Measurements from ENCODE around the gene ENTHD1.
A peak's percentile ranks its signal among the peaks of the same experiment; 100 is the strongest.

Gene ENTHD1

GRCh38 chr22:39733191-39733590, 160.4 kb downstream of the ENTHD1 start:
- DNase-seq (ENCODE audit: low read depth): no peak

DNA sequence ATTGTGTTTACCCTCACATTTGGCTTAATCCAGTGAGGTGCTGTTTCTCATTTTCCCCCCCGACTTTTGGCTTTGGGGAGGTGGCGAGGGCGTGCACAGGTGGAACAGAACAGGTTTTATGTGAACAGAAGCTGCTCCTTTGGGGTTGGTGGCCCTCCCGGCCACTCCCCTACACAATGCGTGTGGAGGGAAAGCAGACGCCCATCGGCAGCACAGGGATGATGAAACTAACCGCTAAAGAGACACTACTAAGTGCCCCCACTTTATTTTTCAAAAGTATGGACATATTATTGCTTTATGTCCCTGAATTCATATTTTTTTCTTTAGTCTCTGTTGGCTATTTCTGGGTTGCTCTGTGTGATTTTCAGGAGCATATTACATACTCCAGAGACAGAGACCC, 160.9 kb downstream of the ENTHD1 start:
- DNase-seq (ENCODE audit: low read depth): no peak

DNA sequence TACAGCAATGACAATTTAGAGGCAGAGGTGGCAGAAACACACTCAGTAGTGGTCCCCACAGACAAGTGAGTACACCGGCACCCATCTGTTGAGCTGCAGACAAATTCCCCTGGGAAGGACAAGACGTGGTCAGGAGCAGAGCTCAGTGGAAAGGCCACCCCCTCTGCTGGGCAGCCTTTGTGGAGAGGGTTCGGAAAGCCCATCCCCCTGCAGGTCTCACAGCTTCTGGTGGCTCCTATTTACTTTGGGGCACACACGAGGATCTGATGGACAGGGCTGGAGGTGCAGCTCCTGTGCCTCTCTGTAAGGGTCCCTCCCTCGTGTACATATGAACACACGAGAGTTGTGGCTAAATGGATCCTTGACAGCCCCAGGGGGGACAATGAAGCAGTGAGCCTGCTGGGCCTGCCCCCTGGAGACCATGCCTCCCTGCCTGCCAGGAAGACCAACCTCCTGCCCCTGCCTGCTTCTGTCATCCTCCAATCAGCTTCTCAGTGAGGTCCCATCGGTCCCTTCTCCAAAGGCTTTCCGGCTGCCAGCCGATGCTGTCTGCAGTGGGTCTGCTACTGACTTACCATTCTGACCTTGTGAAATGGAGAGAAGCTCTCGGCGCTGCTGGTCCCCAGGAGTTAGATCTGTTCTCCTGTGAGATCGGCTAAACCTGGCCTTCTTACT, 161.5 kb downstream of the ENTHD1 start:
- DNase-seq (ENCODE audit: low read depth): no peak

DNA sequence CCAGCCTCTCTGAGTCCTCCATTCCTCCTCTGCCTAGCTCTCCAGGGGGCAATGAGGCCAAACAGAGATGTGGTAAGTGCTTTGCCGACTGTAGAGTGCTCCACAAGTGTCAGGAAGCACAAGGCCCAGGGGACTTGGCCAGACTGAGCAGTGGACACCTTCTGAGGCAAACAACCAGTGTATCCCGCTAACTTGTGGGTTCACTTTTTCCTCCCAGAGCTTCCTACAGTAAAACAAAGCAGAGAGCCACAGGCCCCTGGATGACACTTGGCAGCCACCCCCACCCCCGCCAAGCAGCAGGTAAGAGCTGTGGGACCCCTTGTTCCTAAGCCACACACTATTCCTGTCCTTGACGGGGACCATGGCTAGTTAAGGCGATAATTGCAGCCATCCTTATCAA, 162.1 kb downstream of the ENTHD1 start:
- DNase-seq (ENCODE audit: low read depth): no peak

DNA sequence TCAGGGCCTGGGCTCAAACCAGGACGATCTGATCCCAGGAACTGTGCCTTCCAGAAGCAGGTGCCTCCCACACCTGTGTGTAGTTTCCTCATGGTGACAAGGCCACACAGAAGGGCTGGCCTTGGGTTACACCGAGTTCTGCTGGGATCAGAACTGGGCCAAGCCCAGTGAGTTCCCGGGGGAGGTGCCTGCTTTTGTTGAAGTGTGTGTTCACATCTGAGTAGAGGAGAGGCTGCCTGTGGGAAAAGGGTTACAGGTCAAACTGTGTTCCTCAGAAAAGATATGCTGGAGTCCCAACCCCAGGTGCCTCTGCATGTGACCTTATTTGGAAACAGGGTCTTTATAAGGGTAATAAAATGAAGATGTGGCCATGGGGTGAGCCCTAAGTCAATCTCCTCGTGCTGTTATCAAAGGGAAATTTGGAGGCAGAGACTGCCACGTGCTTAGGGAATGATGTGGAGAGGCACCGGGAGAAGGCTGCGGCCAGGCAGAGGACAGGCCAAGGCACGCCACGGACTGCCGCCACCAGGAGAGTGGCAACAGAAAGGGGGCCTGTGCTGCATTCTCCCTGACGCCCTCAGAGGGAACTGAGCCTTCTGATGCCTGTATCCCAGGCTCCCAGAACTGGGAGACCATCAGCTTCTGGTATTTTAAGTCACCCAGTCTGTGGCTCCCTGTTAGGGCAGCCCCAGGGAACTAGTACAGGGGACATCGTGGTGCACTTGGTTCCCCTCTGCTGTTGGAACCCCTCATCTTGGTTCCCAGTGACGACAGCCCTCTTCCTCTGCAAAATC, 164.2 kb downstream of the ENTHD1 start:
- DNase-seq (ENCODE audit: low read depth): no peak

- no peak for DNase-seq (ENCODE audit: low read depth)
Measured at GRCh38 chr22:39728236-39728860, 165.2 kb downstream of the ENTHD1 start.

- DNase-seq (ENCODE audit: low read depth): peak; percentile 25
Measured at GRCh38 chr22:39727541-39727940, 166.0 kb downstream of the ENTHD1 start.

DNA sequence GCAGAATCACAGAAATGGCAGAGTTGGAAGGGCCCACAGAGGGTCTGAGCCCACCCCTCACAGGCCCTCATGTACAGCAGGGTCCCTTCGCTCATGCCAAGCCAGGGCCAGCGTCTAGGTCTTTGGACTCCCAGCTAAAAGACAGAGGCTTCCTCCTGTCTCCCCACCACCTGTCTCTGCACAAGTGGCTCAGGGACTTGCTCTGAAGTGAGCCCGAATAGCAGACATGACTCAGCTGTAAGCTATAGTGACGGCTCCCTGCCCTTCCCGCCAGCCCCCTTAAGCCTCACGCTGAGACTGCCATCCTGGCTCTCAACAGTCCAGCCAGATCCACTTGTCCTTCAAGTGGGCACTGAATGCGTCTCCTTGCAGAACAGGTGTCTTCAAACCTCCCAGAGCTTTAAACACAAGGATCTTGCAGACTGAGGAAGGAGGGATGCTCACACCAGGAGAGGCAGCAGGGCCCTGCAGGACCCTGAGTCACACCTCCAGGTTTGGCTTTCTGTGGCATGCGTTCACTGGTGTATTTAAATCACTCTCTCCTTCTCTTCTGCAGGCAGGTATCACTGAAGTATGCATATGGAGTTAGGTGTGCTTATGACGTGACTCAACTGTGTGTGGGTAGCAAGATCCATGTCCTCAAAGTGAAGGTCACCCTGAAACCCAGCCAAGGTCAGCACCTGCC, 168.1 kb downstream of the ENTHD1 start:
- no peak for DNase-seq (ENCODE audit: low read depth)

- DNase-seq (ENCODE audit: low read depth): no peak
Measured at GRCh38 chr22:39724857-39725256, 168.7 kb downstream of the ENTHD1 start.

DNA sequence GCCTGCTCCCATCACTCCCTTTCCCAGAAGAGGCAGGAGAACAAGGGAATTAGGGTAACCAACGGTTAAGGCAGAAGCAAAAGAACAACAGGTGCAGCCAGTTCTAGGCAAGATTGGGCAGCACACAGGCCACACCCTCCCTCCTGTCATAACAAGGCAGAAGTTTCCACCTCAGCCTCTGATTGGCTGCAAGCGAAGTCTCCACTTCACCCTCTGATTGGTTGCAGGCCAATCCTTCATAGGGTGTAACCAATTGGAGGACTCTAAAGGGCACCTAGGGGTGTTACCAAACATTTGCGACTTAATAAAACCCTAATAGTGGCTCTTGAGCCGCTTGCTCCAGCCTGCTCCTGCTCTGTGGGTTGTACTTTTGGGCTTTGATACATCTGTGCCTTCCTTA, 169.2 kb downstream of the ENTHD1 start:
- peak; percentile 6 for DNase-seq (ENCODE audit: low read depth)

- peak; percentile 39 for DNase-seq (ENCODE audit: low read depth)
Measured at GRCh38 chr22:39723899-39724351, 169.6 kb downstream of the ENTHD1 start.

GRCh38 chr22:39723463-39723862, 170.1 kb downstream of the ENTHD1 start:
- DNase-seq (ENCODE audit: low read depth): no peak

- DNase-seq (ENCODE audit: low read depth): no peak
Measured at GRCh38 chr22:39722501-39722900, 171.1 kb downstream of the ENTHD1 start.

DNA sequence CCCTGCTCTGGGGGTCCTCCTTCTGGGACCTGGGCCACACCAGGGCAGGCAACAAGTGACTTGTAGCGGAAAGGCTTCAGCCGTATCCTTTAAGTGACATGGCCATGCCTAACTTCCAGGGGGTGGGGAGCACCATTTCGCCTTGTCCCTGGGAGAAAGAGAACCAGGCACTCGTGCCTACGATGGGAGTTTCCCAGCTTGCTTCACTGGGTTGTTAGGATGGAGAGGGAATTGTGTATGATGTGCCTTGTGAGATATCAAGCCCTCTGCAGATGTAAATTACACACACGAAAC, 171.6 kb downstream of the ENTHD1 start:
- DNase-seq (ENCODE audit: low read depth): no peak

GRCh38 chr22:39721206-39722031, 172.1 kb downstream of the ENTHD1 start:
- DNase-seq (ENCODE audit: low read depth): no peak

DNA sequence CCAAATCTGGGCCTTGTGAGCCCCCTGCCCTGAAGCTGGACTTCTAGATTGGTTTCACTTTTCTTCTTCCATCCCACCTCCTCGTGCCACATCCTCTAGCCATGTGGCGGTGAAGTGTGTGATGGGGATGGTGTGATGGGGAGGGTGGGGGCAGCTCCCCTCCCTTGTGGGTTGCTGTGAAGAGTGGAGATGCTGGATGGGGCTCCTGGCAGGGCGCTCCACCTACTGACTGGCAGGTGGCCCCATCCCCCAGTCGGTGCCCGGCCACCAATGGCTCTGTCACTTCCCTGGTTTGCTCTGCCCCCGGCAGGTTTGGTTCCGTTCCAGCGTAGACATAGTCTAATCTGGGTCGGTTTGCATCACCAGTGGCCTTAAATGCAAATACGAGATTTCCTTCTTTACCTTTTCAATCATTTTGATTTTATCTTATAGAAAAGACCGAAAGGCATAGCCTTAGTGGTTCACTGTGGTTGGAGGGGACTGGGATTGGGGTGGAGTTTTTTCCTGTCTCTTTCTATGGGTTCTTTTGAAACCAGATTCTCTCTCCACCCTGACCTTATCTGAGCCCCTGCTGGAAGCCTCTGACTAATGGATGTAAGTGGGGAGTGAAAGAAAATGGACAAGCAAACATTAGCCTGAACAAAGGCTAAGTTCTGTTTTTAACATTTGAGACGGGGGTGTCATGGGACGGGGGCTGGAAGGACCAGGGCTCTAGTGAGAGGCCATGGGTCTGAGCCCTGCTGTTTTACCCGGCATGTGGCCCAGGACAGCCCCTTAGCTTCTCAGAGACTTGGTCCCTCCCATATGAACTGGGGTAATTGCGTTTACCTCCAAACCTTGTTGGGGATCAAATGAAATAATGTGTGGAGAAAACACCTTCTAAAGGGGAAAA, 173.8 kb downstream of the ENTHD1 start:
- no peak for DNase-seq (ENCODE audit: low read depth)

DNA sequence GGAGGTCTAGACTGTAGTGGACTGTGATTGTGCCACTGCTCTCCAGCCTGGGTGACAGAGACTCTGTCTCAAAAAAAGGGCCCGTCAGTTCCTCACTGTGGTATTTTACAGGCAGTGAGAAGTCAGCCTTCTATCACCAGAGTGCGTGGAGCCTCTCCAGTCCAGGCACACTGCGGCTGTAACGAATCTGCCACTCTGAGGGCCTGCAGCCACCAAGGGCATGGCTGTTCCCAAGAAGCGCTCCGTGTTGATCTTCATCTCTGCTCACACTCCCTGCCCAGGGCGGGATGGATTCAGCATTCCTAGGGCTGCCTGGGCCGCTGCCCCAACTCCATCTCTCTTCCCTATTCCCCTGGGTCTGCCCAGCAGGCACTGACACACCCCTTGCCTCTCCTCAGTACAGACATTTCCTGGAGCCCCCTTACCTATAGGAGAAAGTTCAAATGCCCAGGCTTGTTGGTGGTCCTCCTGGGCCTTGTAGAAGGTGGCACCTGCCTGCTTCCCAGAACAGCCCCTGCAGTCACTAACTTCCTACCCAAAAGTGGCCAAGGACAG, 174.6 kb downstream of the ENTHD1 start:
- no peak for DNase-seq (ENCODE audit: low read depth)

DNA sequence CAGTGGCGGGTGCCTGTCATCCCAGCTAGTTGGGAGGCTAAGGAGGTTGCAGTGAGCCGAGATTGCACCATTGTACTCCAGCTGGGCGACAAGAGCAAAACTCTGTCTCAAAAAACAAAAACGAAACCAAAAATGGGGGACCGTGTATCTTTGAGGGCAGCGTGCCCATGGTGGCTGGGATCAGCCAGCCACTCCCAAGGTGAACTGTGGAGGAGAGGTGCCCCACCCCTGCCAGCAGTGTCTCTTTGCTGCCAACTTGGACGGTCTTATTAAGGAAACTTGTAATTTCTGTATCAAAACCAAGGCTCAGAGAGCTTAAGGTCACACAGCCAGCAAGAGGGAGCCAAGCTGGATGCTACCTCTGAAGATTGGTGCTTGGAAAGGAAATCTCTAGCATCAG, 175.4 kb downstream of the ENTHD1 start:
- DNase-seq (ENCODE audit: low read depth): no peak

DNA sequence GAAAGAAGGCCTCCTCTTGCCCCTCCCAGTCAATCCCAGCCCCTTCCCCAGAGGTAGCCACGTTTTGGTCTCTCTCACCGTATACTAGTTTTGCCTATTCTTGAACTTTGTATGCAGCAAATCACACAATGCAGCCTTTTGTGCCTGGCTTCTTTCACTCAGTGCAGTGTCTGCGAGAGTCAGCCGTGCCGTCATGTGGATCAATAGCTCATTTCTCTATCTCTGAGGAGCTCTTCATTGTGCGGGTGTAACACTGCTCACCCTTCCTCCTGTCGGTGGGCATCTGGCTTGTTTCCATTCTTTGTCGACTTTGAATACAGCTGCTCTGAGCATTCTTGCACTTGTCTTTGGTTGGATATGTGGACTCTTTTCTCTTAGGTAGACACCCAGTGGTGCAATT, 176.5 kb downstream of the ENTHD1 start:
- no peak for DNase-seq (ENCODE audit: low read depth)

DNA sequence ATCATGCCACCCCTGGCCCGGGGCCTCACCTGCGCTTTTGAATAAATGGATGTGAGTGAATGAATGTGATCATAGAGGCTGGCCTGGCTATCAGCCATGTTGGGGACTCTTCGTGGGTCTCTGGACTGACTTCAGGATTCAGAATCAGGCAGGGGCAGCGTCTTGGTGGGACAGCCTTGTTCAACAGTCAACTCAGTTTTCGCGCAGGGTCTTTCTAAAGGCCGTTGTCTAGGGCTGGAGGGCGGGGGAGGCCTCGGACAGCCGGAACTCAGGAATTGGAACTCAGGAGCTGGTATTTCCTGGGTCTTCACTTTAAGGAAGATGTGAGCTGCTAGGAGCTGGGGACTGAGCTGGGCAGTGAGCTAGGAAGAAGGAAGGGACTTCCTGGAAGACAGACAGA, 177.0 kb downstream of the ENTHD1 start:
- no peak for DNase-seq (ENCODE audit: low read depth)
